Neural cell (in vitro differentiated cells): Measurements from ENCODE around the gene HPS5.

Experiments used
- CTCF ChIP-seq: fragments of 450-650 bp; IDR thresholded peaks from 2 replicates; pipeline ENCODE4 v1.5.1; 2014; ENCODE audit warnings: antibody characterized with exemption, mild to moderate bottlenecking, moderate library complexity; ENCODE audit not compliant: poor library complexity, severe bottlenecking
- EP300 ChIP-seq: fragments of 450-650 bp; conservative IDR thresholded peaks from 2 replicates; pipeline ENCODE4 v1.6.1; 2014; ENCODE audit warnings: antibody characterized with exemption, mild to moderate bottlenecking, moderate library complexity; ENCODE audit not compliant: poor library complexity, severe bottlenecking
- SMC3 ChIP-seq: fragments of 450-650 bp; conservative IDR thresholded peaks from 2 replicates; pipeline ENCODE4 v1.6.1; 2014; ENCODE audit warnings: antibody characterized with exemption, mild to moderate bottlenecking, moderate library complexity; ENCODE audit not compliant: poor library complexity

- TF ChIP-seq SMC3 (no peak), CTCF (no peak), EP300 (no peak)
Measured at GRCh38 chr11:18321578-18321968, 367 bp downstream of the HPS5 start.
